SJSA1 (cell line): ENCODE results near the gene DPP7. TPM values are rescaled to one million over a fixed set of nuclear protein-coding genes. Genes with fewer than 3 reads are reported as not detected.

ENCODE experiments used
- DNase-seq, 2 experiments: peaks; one replicate each; pipeline ENCODE4 v3.0.0-alpha.2; 2015 to 2020; ENCODE audit warnings: low spot score in 2 of 2, low read depth in 1 of 2
- H3K27ac ChIP-seq: fragments of 250-450 bp; sonication (Bioruptor Pico); 2 replicates; pipeline ENCODE4 v1.5.1; 2020; ENCODE audit warnings: mild to moderate bottlenecking, moderate library complexity
- H3K27me3 ChIP-seq: fragments of 250-450 bp; sonication (Bioruptor Pico); replicated peaks from 2 replicates; pipeline ENCODE4 v1.5.1; 2020; ENCODE audit warnings: mild to moderate bottlenecking, moderate library complexity
- H3K36me3 ChIP-seq: fragments of 250-450 bp; sonication (Bioruptor Pico); 2 replicates; pipeline ENCODE4 v1.5.1; 2020; ENCODE audit warnings: mild to moderate bottlenecking
- H3K4me1 ChIP-seq: fragments of 250-450 bp; sonication (Bioruptor Pico); replicated peaks from 2 replicates; pipeline ENCODE4 v1.6.1; 2021; ENCODE audit warnings: mild to moderate bottlenecking
- H3K4me3 ChIP-seq: fragments of 250-450 bp; sonication (Bioruptor Pico); 2 replicates; pipeline ENCODE4 v1.5.1; 2020; ENCODE audit warnings: mild to moderate bottlenecking
- H3K9me3 ChIP-seq: fragments of 250-450 bp; sonication (Bioruptor Pico); replicated peaks from 2 replicates; pipeline ENCODE4 v1.5.1; 2020; ENCODE audit warnings: mild to moderate bottlenecking
- total RNA-seq: library from RNA; depleted of rRNA; stranded (reverse); fragments of >200 nt; shearing (Covaris generic); gene quantifications from 2 replicates; pipeline ENCODE4 v1.2.3, GENCODE V29; 2014; rRNA removed

Gene DPP7
- 5.1 and 6.4 TPM in 2 replicates for total RNA-seq

- peaks cover 6% of the 10 kb centered on the region for H3K4me1 ChIP-seq
- H3K27ac ChIP-seq, result no peak within 1 kb of the TSS
- H3K4me3 ChIP-seq, result peak within 1 kb of the TSS; percentile 43
- peaks cover 2% of the 10 kb centered on the region; the same call in 1 of the 2 replicates for H3K36me3 ChIP-seq
- H3K27me3 ChIP-seq, result peaks cover 11% of the 10 kb centered on the region
- no peak for DNase-seq
- H3K9me3 ChIP-seq, result no peaks in the 10 kb centered on the region
Measured at GRCh38 chr9:137114613-137115393, at the start of gene DPP7. DPP7 (minus strand) TSS chr9:137114733; CDS start chr9:137114713, 20 bp downstream.

- no peaks in the 10 kb centered on the region for H3K9me3 ChIP-seq
- H3K27me3 ChIP-seq, result peaks cover 89% of the 10 kb centered on the region
- H3K27ac ChIP-seq, result no peak overlapping the region
- H3K36me3 ChIP-seq, result no peaks in the 10 kb centered on the region
- DNase-seq, result no peak
- no peak overlapping the region for H3K4me3 ChIP-seq
- peaks cover 11% of the 10 kb centered on the region for H3K4me1 ChIP-seq
Measured at GRCh38 chr9:137163805-137164204, 49.3 kb upstream of the DPP7 start.

GRCh38 chr9:137163365-137163715, 48.8 kb upstream of the DPP7 start:
- Histone ChIP-seq H3K27me3 (peaks cover 88% of the 10 kb centered on the region), H3K4me3 (no peak overlapping the region), H3K36me3 (no peaks in the 10 kb centered on the region), H3K4me1 (peaks cover 8% of the 10 kb centered on the region), H3K27ac (no peak overlapping the region), H3K9me3 (no peaks in the 10 kb centered on the region)
- no peak for DNase-seq

GRCh38 chr9:137162505-137163364, 48.2 kb upstream of the DPP7 start:
- peaks cover 88% of the 10 kb centered on the region for H3K27me3 ChIP-seq
- no peak overlapping the region for H3K4me3 ChIP-seq
- H3K9me3 ChIP-seq, result no peaks in the 10 kb centered on the region
- H3K36me3 ChIP-seq, result no peaks in the 10 kb centered on the region
- no peak overlapping the region for H3K27ac ChIP-seq
- DNase-seq, result no peak
- peaks cover 8% of the 10 kb centered on the region for H3K4me1 ChIP-seq

- no peak overlapping the region for H3K4me3 ChIP-seq
- no peak overlapping the region for H3K27ac ChIP-seq
- peaks cover 8% of the 10 kb centered on the region for H3K4me1 ChIP-seq
- H3K9me3 ChIP-seq, result no peaks in the 10 kb centered on the region
- no peaks in the 10 kb centered on the region for H3K36me3 ChIP-seq
- no peak for DNase-seq
- H3K27me3 ChIP-seq, result peaks cover 85% of the 10 kb centered on the region
Measured at GRCh38 chr9:137161558-137162486, 47.3 kb upstream of the DPP7 start.

- Histone ChIP-seq H3K4me3 (no peak overlapping the region), H3K4me1 (peaks cover 12% of the 10 kb centered on the region), H3K27ac (no peak overlapping the region), H3K36me3 (no peaks in the 10 kb centered on the region), H3K9me3 (no peaks in the 10 kb centered on the region), H3K27me3 (peaks cover 82% of the 10 kb centered on the region)
- DNase-seq, result no peak
Measured at GRCh38 chr9:137160716-137161557, 46.4 kb upstream of the DPP7 start.

GRCh38 chr9:137160054-137160425, 45.5 kb upstream of the DPP7 start:
- Histone ChIP-seq H3K9me3 (no peaks in the 10 kb centered on the region), H3K36me3 (no peaks in the 10 kb centered on the region), H3K27me3 (peaks cover 73% of the 10 kb centered on the region), H3K4me3 (no peak overlapping the region), H3K4me1 (peaks cover 12% of the 10 kb centered on the region), H3K27ac (no peak overlapping the region)
- DNase-seq, result no peak

GRCh38 chr9:137159105-137160053, 44.8 kb upstream of the DPP7 start:
- no peak overlapping the region for H3K4me3 ChIP-seq
- peaks cover 66% of the 10 kb centered on the region for H3K27me3 ChIP-seq
- H3K4me1 ChIP-seq, result peaks cover 5% of the 10 kb centered on the region
- H3K27ac ChIP-seq, result no peak overlapping the region
- H3K36me3 ChIP-seq, result no peaks in the 10 kb centered on the region
- DNase-seq, result no peak
- H3K9me3 ChIP-seq, result no peaks in the 10 kb centered on the region

GRCh38 chr9:137158625-137159024, 44.1 kb upstream of the DPP7 start:
- H3K27me3 ChIP-seq, result peaks cover 59% of the 10 kb centered on the region
- no peak overlapping the region for H3K27ac ChIP-seq
- H3K36me3 ChIP-seq, result no peaks in the 10 kb centered on the region
- peaks cover 4% of the 10 kb centered on the region for H3K4me1 ChIP-seq
- H3K9me3 ChIP-seq, result no peaks in the 10 kb centered on the region
- no peak for DNase-seq
- no peak overlapping the region for H3K4me3 ChIP-seq

- Histone ChIP-seq H3K27ac (no peak overlapping the region), H3K36me3 (no peaks in the 10 kb centered on the region), H3K9me3 (no peaks in the 10 kb centered on the region), H3K4me1 (peaks cover 4% of the 10 kb centered on the region), H3K27me3 (peaks cover 51% of the 10 kb centered on the region), H3K4me3 (no peak overlapping the region)
- no peak for DNase-seq
Measured at GRCh38 chr9:137157618-137158415, 43.3 kb upstream of the DPP7 start.

GRCh38 chr9:137156567-137157375, 42.2 kb upstream of the DPP7 start:
- no peaks in the 10 kb centered on the region for H3K9me3 ChIP-seq
- H3K27ac ChIP-seq, result no peak overlapping the region
- H3K4me1 ChIP-seq, result peaks cover 4% of the 10 kb centered on the region
- H3K27me3 ChIP-seq, result peaks cover 42% of the 10 kb centered on the region
- no peaks in the 10 kb centered on the region for H3K36me3 ChIP-seq
- H3K4me3 ChIP-seq, result no peak overlapping the region
- no peak for DNase-seq
